HG03045 (cell line): Measurements from ENCODE around the gene NUBP2.

Experiments
- ATAC-seq: cut with Tn5 transposase; IDR thresholded peaks from one replicate; pipeline ENCODE4 v1.9.1; 2021; ENCODE audit warnings: mild to moderate bottlenecking, moderate library complexity; ENCODE audit not compliant: unreplicated experiment

The NUBP2 gene

GRCh38 chr16:1771188-1771863, 11.4 kb upstream of the NUBP2 start, which contains the start of gene NME3:
TSS of gene NME3 (minus strand) at chr16:1771543. CDS start at chr16:1771534, 9 bp downstream.
- no peak for ATAC-seq

- ATAC-seq: no peak
These were observed 10.8 kb upstream of the NUBP2 start for GRCh38 chr16:1771864-1772361.

- peak; percentile 1 for ATAC-seq
These were observed 10.3 kb upstream of the NUBP2 start, which contains the start of gene EME2 for GRCh38 chr16:1772362-1772907. TSS of gene EME2 (plus strand) at chr16:1772810. CDS start at chr16:1773228, 418 bp downstream.

- ATAC-seq: peak; percentile 34
These were observed 9.7 kb upstream of the NUBP2 start, which contains the start of gene MRPS34 for GRCh38 chr16:1772908-1773702. TSS of gene MRPS34 (minus strand) at chr16:1773134. CDS start at chr16:1773119, 15 bp downstream.

- no peak for ATAC-seq
These were observed 8.9 kb upstream of the NUBP2 start for GRCh38 chr16:1773703-1774447.

- ATAC-seq: no peak
These were observed 8.3 kb upstream of the NUBP2 start for GRCh38 chr16:1774448-1774780.

- no peak for ATAC-seq
These were observed 7.5 kb upstream of the NUBP2 start for GRCh38 chr16:1775006-1775845.

GRCh38 chr16:1775846-1776671, 6.7 kb upstream of the NUBP2 start:
- ATAC-seq: no peak

GRCh38 chr16:1776672-1776955, 6.1 kb upstream of the NUBP2 start:
- no peak for ATAC-seq

- no peak for ATAC-seq
These were observed 5.8 kb upstream of the NUBP2 start for GRCh38 chr16:1776991-1777374.

GRCh38 chr16:1777375-1778199, 5.2 kb upstream of the NUBP2 start:
- ATAC-seq: no peak

- no peak for ATAC-seq
These were observed 4.3 kb upstream of the NUBP2 start for GRCh38 chr16:1778200-1779179.

- no peak for ATAC-seq
These were observed 3.5 kb upstream of the NUBP2 start for GRCh38 chr16:1779234-1779701.

- ATAC-seq: no peak
These were observed 2.8 kb upstream of the NUBP2 start for GRCh38 chr16:1779741-1780676.

GRCh38 chr16:1780677-1781072, 2.1 kb upstream of the NUBP2 start:
- ATAC-seq: no peak

- no peak for ATAC-seq
These were observed 1.5 kb upstream of the NUBP2 start for GRCh38 chr16:1781254-1781653.
